Fibroblast of pulmonary artery (primary cell): ENCODE measurements around the gene LRTM2.

ENCODE experiments used
- DNase-seq: peaks from one replicate; pipeline ENCODE4 v3.0.0-alpha.2; 2010; ENCODE audit warnings: low read depth
- H3K4me3 ChIP-seq: replicated peaks from 2 replicates; pipeline ENCODE4 v1.5.1; 2011; ENCODE audit warnings: low read depth, mild to moderate bottlenecking, control low read depth, low read length, moderate library complexity
- CTCF ChIP-seq: IDR thresholded peaks from 2 replicates; pipeline ENCODE4 v1.5.1; 2011; ENCODE audit warnings: mild to moderate bottlenecking, control low read depth, low read length, inconsistent platforms; ENCODE audit errors: missing control alignments

Gene LRTM2

GRCh38 chr12:1781772-1782171 is 38.6 kb upstream of the LRTM2 start:
- no peak overlapping the region for H3K4me3 ChIP-seq
- no peak for TF ChIP-seq CTCF
- DNase-seq: peak; percentile 31

DNA sequence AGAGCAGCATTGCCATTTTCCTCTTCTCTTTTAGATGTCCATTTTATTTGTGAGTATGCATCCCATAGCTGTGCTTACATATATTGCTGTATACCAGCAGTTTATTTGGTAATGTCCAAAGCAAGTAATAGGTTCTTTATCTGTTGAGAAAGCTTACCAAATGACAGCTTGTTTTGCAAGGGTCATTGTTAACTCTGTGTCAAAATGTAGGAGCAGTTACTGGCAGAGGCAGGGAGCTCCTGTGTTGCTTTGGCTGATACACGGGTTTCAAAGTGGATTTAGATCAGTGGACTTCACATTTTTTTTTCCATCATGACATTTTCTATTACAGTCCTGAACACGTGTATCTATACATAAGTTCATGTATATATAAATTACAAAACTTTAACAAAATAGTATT is 38.1 kb upstream of the LRTM2 start:
- no peak for DNase-seq
- H3K4me3 ChIP-seq: no peak overlapping the region
- TF ChIP-seq CTCF: no peak

GRCh38 chr12:1787714-1788113 is 32.7 kb upstream of the LRTM2 start:
- no peak for TF ChIP-seq CTCF
- H3K4me3 ChIP-seq: no peak overlapping the region
- DNase-seq: no peak

DNA sequence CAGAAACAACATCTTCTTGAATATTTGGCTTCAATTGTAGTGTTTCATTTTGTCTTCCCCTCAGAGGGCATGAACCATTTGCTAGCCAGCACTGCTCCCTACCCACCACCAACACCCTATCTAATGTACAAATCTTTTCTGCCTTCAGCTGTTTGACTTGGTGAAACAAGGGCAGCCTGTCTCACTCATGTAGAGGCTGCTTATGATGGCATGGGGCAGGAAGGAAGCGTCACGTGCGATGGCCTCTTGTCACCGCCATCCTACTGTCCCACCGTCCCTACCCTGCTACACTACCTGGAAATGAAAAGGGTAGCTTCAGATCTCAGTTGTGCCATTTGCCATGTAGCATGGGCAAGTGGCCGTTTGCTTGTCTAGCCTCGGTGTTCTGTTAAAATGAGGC is 29.9 kb upstream of the LRTM2 start:
- no peak overlapping the region for H3K4me3 ChIP-seq
- TF ChIP-seq CTCF: no peak
- DNase-seq: no peak

GRCh38 chr12:1791104-1791841 is 29.1 kb upstream of the LRTM2 start:
- no peak overlapping the region for H3K4me3 ChIP-seq
- peak; percentile 86 for TF ChIP-seq CTCF
- DNase-seq: peak; percentile 80

GRCh38 chr12:1792406-1792805 is 28.0 kb upstream of the LRTM2 start:
- DNase-seq: no peak
- no peak overlapping the region for H3K4me3 ChIP-seq
- no peak for TF ChIP-seq CTCF
